Stimulated activated CD4-positive, alpha-beta T cell treated with anti-CD3 and anti-CD28 coated beads, Interleukin-1b, Interleukin-23, amount 100 ng/mL, for 1 hour (primary cell): ENCODE measurements around the gene MAP3K13.
"Not testable (repeated sequence)": the region's sequence is repeated elsewhere in the genome, so short reads cannot be mapped to it uniquely, and the experiment has no call there.

Experiments used
- DNase-seq, 2 donors: peaks; one replicate each; pipeline ENCODE4 v3.0.0-alpha.2; 2020; ENCODE audit warnings: low read depth in 2 of 2

Gene MAP3K13

GRCh38 chr3:185448107-185448506, 85.2 kb downstream of the MAP3K13 start:
- DNase-seq: no peak

DNA sequence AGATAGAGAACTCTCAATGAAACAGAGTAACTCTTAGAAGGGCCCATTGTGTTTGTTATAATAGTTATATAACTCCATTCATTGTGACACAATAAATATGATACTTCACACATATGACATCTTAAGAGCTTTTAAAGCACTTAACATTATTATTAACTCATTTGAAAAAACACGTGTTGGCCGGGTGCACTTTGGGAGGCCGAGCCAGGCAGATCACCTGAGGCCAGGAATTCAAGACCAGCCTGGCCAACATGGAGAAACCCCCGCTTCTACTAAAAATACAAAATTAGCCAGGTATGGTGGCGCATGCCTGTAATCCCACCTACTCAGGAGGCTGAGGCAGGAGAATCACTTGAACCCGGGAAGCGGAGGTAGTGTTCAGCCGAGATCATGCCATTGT, 88.5 kb downstream of the MAP3K13 start:
- not testable (repeated sequence) for DNase-seq

DNA sequence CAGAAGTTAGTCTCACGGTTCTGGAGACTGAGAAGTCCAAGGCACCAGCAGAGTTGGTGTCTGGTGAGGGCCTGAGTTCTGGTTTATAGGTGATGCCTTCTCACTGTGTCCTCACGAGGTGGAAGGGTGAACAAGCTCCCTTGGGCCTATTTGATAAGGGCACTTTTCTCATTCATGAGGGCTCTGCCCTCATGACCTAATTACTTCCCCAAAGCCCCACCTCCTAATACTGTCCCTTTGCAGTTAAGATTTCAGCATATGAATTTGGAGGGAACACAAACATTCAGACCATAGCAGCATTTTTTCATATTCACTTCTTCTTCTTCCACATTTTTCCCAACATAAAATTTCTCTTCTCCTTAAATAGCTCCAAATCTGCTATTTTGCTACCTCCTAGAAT, 94.4 kb downstream of the MAP3K13 start:
- no peak for DNase-seq

DNA sequence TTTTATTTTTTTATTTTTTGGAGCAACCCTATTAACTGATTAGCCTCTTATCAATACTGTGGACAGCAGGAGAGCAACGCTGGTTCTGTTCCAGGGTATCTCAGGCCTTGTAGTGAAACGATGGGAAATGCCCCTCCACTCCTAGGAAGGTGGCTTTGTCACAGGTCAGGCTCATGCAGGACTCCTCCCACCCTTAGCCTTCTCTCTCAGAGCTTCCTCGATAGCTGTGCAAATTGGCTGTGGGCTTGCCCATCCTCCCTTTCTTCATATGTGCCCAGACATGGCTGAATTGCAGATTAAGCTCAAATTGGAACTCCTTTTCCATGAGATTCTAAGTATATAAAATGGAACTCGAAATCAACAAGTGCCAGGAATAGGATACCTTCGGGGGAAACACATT, 97.4 kb downstream of the MAP3K13 start:
- DNase-seq: no peak

GRCh38 chr3:185460719-185461350, 97.9 kb downstream of the MAP3K13 start:
- DNase-seq: no peak

GRCh38 chr3:185465471-185465870, 102.5 kb downstream of the MAP3K13 start:
- DNase-seq: no peak

DNA sequence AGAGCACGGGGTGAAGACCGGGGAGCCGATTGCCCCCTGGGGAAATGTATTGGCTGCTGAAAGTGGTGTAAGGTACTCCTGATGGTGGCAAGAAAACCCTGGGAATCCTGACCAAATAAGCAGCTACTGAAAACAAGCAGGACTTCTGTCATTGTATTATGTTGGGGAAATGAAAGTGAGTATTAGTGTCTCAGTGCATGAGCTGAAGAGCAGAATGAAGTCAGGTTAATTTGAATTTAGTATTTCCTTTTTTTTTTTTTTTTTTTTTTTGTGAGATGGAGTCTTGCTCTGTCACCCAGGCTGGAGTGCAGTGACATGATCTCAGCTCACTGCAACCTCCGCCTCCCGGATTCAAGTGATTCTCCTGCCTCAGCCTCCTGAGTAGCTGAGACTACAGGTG, 103.2 kb downstream of the MAP3K13 start:
- DNase-seq: not testable (repeated sequence)

- DNase-seq: no peak
Observed at GRCh38 chr3:185469542-185469941, 106.6 kb downstream of the MAP3K13 start.

DNA sequence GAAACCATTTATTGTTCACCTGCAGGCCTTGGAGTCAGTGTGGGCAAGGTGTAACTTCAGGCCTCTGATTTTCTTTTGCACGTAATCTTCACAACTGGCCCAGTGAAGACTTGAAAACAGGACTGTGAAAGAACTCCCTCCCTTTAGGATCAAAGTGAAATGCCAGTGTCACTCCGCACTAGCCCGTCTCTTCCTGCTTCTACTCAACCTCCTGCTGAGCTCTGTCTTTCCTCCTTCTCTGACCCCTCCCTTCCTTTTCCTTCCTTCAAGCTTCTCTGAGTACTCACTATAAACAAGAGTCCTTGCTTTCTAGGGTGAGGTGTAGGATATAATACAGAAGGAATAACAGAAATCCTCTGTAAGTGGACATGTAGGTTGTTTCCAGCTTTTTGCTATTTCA, 107.4 kb downstream of the MAP3K13 start:
- no peak for DNase-seq

GRCh38 chr3:185473290-185473815, 110.4 kb downstream of the MAP3K13 start:
- no peak for DNase-seq

GRCh38 chr3:185474922-185475321, 112.0 kb downstream of the MAP3K13 start:
- DNase-seq: not testable (repeated sequence)

- DNase-seq: no peak
Observed at GRCh38 chr3:185477316-185477715, 114.4 kb downstream of the MAP3K13 start.

- DNase-seq: no peak
Observed at GRCh38 chr3:185479373-185479945, 116.5 kb downstream of the MAP3K13 start.

GRCh38 chr3:185484296-185484695, 121.4 kb downstream of the MAP3K13 start:
- no peak for DNase-seq

GRCh38 chr3:185486394-185486793, 123.5 kb downstream of the MAP3K13 start:
- DNase-seq: no peak

GRCh38 chr3:185488465-185488864, 125.5 kb downstream of the MAP3K13 start:
- no peak for DNase-seq

DNA sequence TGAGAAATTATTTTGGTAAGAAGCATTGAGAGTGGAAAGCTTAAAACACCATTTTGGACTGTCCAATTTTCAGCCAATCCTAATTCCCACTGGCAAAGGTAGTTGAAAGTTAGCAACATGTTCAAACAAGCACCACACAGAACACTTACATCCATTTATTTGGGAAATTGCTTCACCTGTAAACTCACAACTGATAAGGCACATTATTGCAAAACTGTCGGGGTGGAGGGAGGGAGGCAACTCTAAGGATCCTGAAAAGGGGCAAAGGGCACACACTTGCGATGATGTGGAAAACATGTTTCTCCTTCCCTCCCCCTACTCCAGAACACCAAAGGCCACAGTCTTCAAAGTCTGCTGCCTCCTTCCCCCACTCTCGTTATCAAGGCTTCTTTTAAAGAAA, 126.5 kb downstream of the MAP3K13 start:
- DNase-seq: no peak

DNA sequence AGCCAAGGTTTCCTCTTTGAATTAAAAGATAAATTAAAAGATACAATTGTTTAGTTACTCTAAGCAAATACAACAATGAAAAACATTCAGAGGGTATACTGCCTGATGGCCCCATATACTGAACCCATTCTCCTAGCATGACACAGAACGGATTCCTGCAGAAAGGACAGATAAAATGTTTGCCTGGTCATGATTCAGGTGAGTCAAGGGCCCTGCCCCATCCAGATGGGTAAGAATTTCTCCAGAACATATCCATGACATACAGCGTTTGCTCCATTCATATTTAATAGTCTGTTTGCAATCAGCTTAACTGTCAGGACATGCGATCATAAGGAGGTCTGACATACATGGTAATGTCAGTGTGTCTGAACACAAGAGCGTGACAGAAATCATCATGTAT, 127.3 kb downstream of the MAP3K13 start:
- no peak for DNase-seq

DNA sequence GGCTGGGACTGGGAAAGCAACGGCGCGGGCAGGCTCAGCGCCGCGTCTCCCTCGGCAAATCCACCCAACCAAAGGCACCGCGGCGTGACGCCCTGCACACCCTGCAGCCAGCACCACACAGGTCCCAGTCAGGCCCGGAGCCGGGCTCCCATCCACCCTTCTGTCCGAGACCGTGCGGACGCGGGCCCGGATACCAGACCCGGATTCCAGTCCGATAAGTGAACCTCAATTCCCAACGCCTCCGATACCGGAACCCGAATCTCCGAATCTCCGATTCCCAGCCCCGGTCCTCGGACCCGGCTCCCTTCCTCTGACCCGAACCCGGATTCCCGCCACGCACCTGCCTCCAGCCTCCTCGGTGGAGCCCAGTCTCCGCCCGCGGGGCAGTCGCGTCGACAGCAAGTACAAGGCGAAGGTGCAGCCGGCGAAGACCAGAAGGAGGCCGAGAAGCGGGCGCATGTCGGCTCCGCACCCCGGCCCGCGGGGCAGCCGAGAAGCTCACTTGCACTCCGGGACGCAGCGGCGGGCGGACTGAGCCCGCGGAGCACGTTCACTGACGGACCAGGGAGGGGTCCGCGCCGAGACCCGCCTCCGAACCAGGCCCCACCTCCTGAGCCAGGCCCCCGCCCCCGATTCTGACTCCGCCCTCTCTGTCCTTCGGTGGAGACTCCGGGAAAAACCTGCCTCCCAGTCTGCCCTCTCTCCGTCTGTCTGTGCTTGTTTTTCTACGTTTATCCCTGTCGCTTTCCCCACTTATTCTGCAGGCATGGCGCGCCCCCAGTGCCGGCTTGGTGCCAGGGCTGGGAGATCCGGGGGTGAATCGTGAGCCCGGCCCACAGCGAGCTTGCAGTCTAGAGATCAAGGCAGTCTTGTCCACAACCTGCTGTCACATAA, 135.8 kb downstream of the MAP3K13 start, which contains the start of gene TMEM41A:
TSS of gene TMEM41A (minus strand) at position 533 of the 894 bp plus-strand sequence. CDS start at position 459, 74 bp downstream.
- peak; percentile 72 to 89 for DNase-seq

DNA sequence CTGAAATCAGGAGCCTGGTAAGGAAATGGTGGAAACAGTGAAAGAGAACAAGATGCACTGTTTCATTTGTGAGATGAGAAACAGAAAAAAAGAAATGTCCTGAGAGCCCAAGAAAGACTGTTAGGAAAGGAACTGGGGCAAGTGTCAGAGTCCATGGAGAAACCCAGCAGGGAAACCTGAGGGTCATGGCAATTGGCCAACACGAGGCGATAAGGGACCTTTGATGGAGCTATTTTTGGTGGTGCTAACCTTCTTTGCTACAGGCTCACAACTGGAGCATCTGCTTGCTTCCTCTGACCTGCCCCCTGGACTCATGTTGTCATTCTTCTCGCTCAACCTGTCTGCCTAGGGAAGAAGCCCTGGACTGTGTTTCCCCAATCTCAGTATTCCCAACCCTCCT, 140.1 kb downstream of the MAP3K13 start:
- DNase-seq: no peak

- no peak for DNase-seq
Observed at GRCh38 chr3:185503521-185503920, 140.6 kb downstream of the MAP3K13 start.

- no peak for DNase-seq
Observed at GRCh38 chr3:185504636-185505035, 141.7 kb downstream of the MAP3K13 start.
